ENCODE results near the gene CAB39.

DNA sequence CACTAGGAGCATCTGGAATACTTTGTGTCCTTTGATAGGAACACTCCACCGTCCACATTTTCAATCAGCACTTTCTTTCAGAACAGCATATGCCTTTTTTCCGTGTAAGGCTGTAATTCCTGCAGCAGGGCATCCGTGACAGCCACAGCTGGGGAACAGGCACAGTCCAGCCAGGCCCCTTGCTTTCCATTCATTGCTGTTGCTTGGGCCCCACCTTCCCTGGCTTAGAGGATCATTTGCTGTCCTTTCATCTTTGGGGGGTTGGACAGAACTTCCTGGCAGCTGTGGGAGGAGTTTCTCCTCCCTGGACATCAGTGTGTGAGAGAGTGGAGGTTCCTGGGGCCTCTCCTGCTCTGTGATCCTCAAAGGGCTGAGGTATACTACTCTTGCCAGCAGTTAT lies 102.4 kb downstream of the CAB39 start:
- TF ChIP-seq, protein P1, sequence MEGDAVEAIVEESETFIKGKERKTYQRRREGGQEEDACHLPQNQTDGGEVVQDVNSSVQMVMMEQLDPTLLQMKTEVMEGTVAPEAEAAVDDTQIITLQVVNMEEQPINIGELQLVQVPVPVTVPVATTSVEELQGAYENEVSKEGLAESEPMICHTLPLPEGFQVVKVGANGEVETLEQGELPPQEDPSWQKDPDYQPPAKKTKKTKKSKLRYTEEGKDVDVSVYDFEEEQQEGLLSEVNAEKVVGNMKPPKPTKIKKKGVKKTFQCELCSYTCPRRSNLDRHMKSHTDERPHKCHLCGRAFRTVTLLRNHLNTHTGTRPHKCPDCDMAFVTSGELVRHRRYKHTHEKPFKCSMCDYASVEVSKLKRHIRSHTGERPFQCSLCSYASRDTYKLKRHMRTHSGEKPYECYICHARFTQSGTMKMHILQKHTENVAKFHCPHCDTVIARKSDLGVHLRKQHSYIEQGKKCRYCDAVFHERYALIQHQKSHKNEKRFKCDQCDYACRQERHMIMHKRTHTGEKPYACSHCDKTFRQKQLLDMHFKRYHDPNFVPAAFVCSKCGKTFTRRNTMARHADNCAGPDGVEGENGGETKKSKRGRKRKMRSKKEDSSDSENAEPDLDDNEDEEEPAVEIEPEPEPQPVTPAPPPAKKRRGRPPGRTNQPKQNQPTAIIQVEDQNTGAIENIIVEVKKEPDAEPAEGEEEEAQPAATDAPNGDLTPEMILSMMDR (conservative IDR thresholded peaks at IDR 0.05 in 1 of 2, IDR thresholded peaks at IDR 0.05 in 1 of 2; ENCODE audit: extremely low read depth in 1 of 2, insufficient read depth in 1 of 2, low read depth in 1 of 2, low read length in 2 of 2): no peak
- no peak for TF ChIP-seq EZH2 (IDR thresholded peaks at IDR 0.05; ENCODE audit: borderline replicate concordance, low read length)
